ENCODE measurements around the gene LAMTOR2. TPM values are rescaled to one million over a fixed set of nuclear protein-coding genes. Genes with fewer than 3 reads are reported as not detected.

The LAMTOR2 gene
- total RNA-seq (75.0 and 84.7 TPM in 2 replicates), polyA plus RNA-seq (56.3 and 59.0 TPM in 2 replicates), polyA minus RNA-seq (ENCODE audit: low replicate concordance) (40.3 and 60.4 TPM in 2 replicates)
- 91.5 and 97.8 TPM in 2 replicates for polyA plus RNA-seq (2012)

DNA sequence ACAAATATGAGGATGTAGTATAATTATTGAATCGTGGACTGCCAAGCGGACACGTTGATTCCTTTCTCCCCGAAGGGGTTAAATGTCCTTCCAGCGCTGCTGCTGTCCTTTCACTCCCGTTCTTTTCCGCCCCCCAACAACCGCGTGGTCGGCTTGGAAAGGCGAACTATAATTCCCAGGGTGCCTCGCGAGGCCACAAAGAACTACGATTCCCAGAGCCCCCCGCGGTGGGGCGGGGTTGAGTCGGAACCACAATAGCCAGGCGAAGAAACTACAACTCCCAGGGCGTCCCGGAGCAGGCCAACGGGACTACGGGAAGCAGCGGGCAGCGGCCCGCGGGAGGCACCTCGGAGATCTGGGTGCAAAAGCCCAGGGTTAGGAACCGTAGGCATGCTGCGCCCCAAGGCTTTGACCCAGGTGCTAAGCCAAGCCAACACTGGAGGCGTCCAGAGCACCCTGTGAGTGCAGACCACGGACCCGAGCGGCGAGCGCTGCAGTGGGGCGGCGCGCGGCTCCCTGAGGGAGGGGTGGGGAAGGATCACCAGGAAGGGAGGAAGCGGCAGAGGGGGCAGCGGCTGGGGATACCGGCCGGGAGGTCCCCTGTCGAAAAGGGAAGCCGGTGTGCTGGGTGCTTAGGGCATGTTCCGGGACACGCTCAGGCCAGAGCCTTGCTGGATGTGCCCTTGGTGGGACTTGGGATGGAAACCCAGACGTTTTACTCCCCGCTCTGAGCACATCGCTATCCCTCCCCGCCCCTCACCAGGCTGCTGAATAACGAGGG lies at the start of gene LAMTOR2:
Gene LAMTOR2 (plus strand): TSS at position 283 of the 781 bp plus-strand sequence. CDS start 108 bp downstream, at position 391.
- H4K20me1 ChIP-seq (ENCODE audit: control insufficient read depth, extremely low read depth, insufficient read depth, low read length): no peaks in the 10 kb centered on the region
- H3K4me2 ChIP-seq (ENCODE audit: extremely low read depth, insufficient read depth, low read length): peak within 1 kb of the TSS; percentile 100
- H3K27ac ChIP-seq (ENCODE audit: insufficient read depth, low read length): peak within 1 kb of the TSS; percentile 89
- peak; percentile 93 to 94 for DNase-seq (ENCODE audit: low read depth in 2 of 2)
- peaks cover 14% of the 10 kb centered on the region for H3K79me2 ChIP-seq (ENCODE audit: control insufficient read depth, insufficient read depth, low read length)
- H3K27me3 ChIP-seq (ENCODE audit: control insufficient read depth, insufficient read depth, low read length): no peaks in the 10 kb centered on the region
- H3K4me1 ChIP-seq (ENCODE audit: control insufficient read depth, extremely low read depth, insufficient read depth, low read length): peaks cover 7% of the 10 kb centered on the region
- TF ChIP-seq EZH2 (IDR thresholded peaks at IDR 0.05; ENCODE audit: low read length, missing control alignments): no peak
- TF ChIP-seq, protein P1, sequence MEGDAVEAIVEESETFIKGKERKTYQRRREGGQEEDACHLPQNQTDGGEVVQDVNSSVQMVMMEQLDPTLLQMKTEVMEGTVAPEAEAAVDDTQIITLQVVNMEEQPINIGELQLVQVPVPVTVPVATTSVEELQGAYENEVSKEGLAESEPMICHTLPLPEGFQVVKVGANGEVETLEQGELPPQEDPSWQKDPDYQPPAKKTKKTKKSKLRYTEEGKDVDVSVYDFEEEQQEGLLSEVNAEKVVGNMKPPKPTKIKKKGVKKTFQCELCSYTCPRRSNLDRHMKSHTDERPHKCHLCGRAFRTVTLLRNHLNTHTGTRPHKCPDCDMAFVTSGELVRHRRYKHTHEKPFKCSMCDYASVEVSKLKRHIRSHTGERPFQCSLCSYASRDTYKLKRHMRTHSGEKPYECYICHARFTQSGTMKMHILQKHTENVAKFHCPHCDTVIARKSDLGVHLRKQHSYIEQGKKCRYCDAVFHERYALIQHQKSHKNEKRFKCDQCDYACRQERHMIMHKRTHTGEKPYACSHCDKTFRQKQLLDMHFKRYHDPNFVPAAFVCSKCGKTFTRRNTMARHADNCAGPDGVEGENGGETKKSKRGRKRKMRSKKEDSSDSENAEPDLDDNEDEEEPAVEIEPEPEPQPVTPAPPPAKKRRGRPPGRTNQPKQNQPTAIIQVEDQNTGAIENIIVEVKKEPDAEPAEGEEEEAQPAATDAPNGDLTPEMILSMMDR (conservative IDR thresholded peaks at IDR 0.05 in 1 of 2, IDR thresholded peaks at IDR 0.05 in 1 of 2; ENCODE audit: low read depth in 1 of 2, low read length in 2 of 2): no peak
- no peaks in the 10 kb centered on the region for H3K9me3 ChIP-seq (ENCODE audit: control insufficient read depth, insufficient read depth, low read depth, low read length)
- H3K4me3 ChIP-seq (replicated peaks in 1 of 4; ENCODE audit: control extremely low read depth in 1 of 4, insufficient read depth in 1 of 4, low read depth in 3 of 4, low read length in 4 of 4): peak within 1 kb of the TSS; percentile 82 to 98 (median 90)
- H2AFZ ChIP-seq (ENCODE audit: low read length): peak within 1 kb of the TSS; percentile 96
- H3K36me3 ChIP-seq (ENCODE audit: control insufficient read depth, insufficient read depth, low read length): peaks cover 3% of the 10 kb centered on the region
- H3K9ac ChIP-seq (ENCODE audit: insufficient read depth, low read length): peak within 1 kb of the TSS; percentile 69

DNA sequence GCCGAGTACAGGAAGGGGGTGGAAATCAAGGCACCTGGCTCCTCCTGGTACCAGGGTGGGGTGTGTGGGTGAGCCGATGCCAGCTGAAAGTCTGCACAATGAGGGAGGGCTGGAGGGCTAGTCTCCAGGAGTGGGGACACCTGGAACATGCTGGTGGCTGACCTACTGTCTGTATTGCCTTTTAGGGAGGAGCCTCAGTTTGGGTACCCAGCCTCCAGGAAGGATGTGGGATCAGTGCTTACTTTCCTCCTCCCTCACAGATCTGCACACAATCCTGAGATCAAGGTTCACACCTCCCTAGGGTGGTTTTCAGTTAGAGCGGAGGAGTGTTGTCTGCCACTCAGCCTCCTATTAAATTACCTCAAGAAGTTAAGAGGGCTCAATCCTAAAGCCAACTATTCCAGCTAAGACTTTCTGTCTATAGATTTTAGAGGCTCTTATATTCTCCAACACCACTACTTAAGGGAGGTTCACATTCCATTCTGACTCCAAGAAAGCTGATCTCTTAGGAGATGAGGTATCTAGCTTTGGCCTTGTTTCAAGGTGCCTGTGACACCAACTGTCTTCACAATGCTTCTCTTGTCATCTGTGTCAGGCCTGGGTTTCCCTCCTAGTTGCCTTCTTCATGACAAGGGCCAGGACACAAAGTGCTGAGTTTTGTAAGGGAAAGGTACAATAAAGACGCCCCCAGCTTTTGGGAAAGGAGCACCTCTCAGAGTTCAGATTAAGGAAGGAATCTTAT lies 49.6 kb upstream of the LAMTOR2 start:
- Histone ChIP-seq H2AFZ (ENCODE audit: low read length) (no peak overlapping the region), H3K79me2 (ENCODE audit: control insufficient read depth, insufficient read depth, low read length) (no peaks in the 10 kb centered on the region), H3K27ac (ENCODE audit: insufficient read depth, low read length) (no peak overlapping the region), H3K9ac (ENCODE audit: insufficient read depth, low read length) (no peak overlapping the region), H4K20me1 (ENCODE audit: control insufficient read depth, extremely low read depth, insufficient read depth, low read length) (no peaks in the 10 kb centered on the region), H3K4me1 (ENCODE audit: control insufficient read depth, extremely low read depth, insufficient read depth, low read length) (no peaks in the 10 kb centered on the region), H3K27me3 (ENCODE audit: control insufficient read depth, insufficient read depth, low read length) (no peaks in the 10 kb centered on the region), H3K9me3 (ENCODE audit: control insufficient read depth, insufficient read depth, low read depth, low read length) (no peaks in the 10 kb centered on the region), H3K4me2 (ENCODE audit: extremely low read depth, insufficient read depth, low read length) (no peak overlapping the region), H3K36me3 (ENCODE audit: control insufficient read depth, insufficient read depth, low read length) (peaks cover 10% of the 10 kb centered on the region), H3K4me3 (replicated peaks in 1 of 4; ENCODE audit: control extremely low read depth in 1 of 4, insufficient read depth in 1 of 4, low read depth in 3 of 4, low read length in 4 of 4) (no peak overlapping the region)
- DNase-seq (ENCODE audit: low read depth in 2 of 2): no peak
- TF ChIP-seq, protein P1 (conservative IDR thresholded peaks at IDR 0.05 in 1 of 2, IDR thresholded peaks at IDR 0.05 in 1 of 2; ENCODE audit: low read depth in 1 of 2, low read length in 2 of 2): no peak
- TF ChIP-seq EZH2 (IDR thresholded peaks at IDR 0.05; ENCODE audit: low read length, missing control alignments): no peak

All from fibroblast of lung (primary cell).